HL-60 (cell line): Measurements from ENCODE around the gene NKAIN1.
A peak's percentile ranks its signal among the peaks of the same experiment; 100 is the strongest.

Experiments
- DNase-seq, 2 experiments: peaks; one replicate each; pipeline ENCODE4 v3.0.0-alpha.2; 2010 to 2020; ENCODE audit warnings: low read depth in 1 of 2, low spot score in 1 of 2
- H3K27ac ChIP-seq: fragments of 250-450 bp; sonication (Bioruptor Pico); replicated peaks from 2 replicates; pipeline ENCODE4 v1.5.1; 2020; ENCODE audit warnings: mild to moderate bottlenecking, moderate library complexity
- H3K27me3 ChIP-seq: fragments of 250-450 bp; sonication (Bioruptor Pico); 2 replicates; pipeline ENCODE4 v1.5.1; 2021; ENCODE audit warnings: mild to moderate bottlenecking, moderate library complexity; ENCODE audit not compliant: insufficient read depth, poor library complexity, severe bottlenecking
- H3K4me3 ChIP-seq: replicated peaks from 2 replicates; pipeline ENCODE4 v1.5.1; 2011; ENCODE audit warnings: mild to moderate bottlenecking, control low read depth, low read length; ENCODE audit not compliant: insufficient read depth
- CTCF ChIP-seq: IDR thresholded peaks from one replicate; pipeline ENCODE4 v1.5.1; 2011; ENCODE audit warnings: low read length, control low read depth, inconsistent platforms; ENCODE audit not compliant: insufficient read depth
- GABPA ChIP-seq: IDR thresholded peaks from 2 replicates; pipeline ENCODE4 v1.6.1; 2012; ENCODE audit warnings: low read depth
- POLR2AphosphoS5 ChIP-seq: IDR thresholded peaks from 2 replicates; pipeline ENCODE4 v1.6.1; 2012; ENCODE audit warnings: low read depth
- REST ChIP-seq: IDR thresholded peaks from 2 replicates; pipeline ENCODE4 v1.6.1; 2012; ENCODE audit warnings: low read depth; ENCODE audit not compliant: insufficient replicate concordance
- SPI1 ChIP-seq: IDR thresholded peaks from 2 replicates; pipeline ENCODE4 v1.6.1; 2012; ENCODE audit warnings: low read depth, mild to moderate bottlenecking, borderline replicate concordance

NKAIN1 gene

GRCh38 chr1:31189696-31190674, 49.7 kb downstream of the NKAIN1 start:
- Histone ChIP-seq H3K27me3 (no peaks in the 10 kb centered on the region), H3K27ac (no peak overlapping the region), H3K4me3 (no peak overlapping the region)
- TF ChIP-seq SPI1 (no peak), REST (no peak), CTCF (no peak), GABPA (no peak), POLR2AphosphoS5 (no peak)
- DNase-seq: no peak

- peak in 1 of 2 experiments; percentile 31 for DNase-seq
- TF ChIP-seq REST (no peak), CTCF (peak; percentile 84)
- no peak overlapping the region for H3K4me3 ChIP-seq
- no peaks in the 10 kb centered on the region for H3K27me3 ChIP-seq
- H3K27ac ChIP-seq: no peak overlapping the region
Measured at GRCh38 chr1:31183927-31184554, 55.6 kb downstream of the NKAIN1 start.

GRCh38 chr1:31183126-31183525, 56.6 kb downstream of the NKAIN1 start:
- H3K27me3 ChIP-seq: no peaks in the 10 kb centered on the region
- H3K4me3 ChIP-seq: no peak overlapping the region
- DNase-seq: no peak
- TF ChIP-seq REST: no peak
- no peak for TF ChIP-seq SPI1
- no peak for TF ChIP-seq GABPA
- no peak for TF ChIP-seq CTCF
- TF ChIP-seq POLR2AphosphoS5: no peak
- H3K27ac ChIP-seq: no peak overlapping the region
